Hematopoietic multipotent progenitor cell treated with erythropoietin and hydrocortisone succinate and interleukin-3 and kit ligand, for 4 days (in vitro differentiated cells): Measurements from ENCODE around the gene SENP7.
A peak's percentile ranks its signal among the peaks of the same experiment; 100 is the strongest.

Experiments
- DNase-seq: peaks from one replicate; pipeline ENCODE4 v3.0.0-alpha.2; 2015

The SENP7 gene

DNA sequence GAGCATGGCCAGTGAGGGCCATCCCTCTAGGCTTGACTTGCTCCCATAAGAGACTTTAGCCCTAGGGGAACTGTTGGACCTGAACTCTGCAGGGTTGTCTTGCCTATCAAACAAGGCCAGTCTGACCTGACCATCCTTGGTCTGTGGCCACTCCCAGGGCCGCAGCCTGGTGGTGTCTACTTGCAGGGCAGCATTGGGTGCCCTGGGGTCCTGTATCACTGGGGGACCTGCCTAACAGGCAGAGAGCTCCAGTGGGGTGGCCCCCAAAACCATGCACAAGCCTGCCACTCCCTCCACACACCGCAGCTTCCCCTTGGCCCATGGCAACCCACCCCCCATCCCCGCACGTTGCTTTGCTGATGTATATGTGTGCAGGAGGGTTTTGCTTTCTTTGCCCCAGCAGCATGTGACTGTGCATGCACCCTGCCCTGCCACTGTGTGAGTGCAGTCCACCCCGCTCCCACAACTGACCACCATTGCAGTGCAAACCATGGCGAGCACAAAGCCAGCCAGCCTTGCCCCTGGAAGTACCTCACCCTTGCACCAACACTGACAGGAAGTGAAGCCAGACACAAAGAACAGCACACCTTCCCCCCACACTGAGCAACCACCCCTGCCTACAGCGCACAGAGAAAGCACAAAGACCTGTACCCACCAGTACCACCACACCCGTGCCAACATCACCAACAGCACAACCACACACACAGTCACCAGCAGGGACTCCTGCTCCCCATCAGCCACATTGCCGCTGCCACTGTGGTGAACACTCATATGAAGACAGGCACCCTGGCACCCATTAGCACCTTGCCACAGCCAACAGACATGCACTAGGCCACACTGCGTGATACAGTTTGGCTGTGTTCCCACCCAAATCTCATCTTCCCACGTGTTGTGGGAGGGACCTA is 88.8 kb downstream of the SENP7 start:
- DNase-seq = no peak

DNA sequence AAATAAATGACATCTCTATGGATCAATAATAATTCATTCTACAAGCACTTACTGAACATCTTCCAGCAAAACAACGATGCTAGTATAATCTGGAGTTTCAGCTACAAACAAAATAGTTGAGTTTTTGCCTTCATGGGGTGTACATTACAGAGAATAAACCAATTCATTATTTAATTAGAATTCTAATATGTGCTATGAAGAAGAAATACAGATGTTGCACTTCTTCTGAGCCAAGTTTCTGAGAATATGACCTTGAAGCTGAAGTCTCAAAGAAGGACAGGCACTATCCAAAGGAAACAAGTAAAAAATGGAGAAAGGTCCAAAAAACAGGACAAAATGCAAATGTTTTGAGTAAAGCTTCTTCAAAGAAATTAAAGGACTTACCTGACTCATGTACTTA is 94.2 kb downstream of the SENP7 start:
- DNase-seq = no peak

DNA sequence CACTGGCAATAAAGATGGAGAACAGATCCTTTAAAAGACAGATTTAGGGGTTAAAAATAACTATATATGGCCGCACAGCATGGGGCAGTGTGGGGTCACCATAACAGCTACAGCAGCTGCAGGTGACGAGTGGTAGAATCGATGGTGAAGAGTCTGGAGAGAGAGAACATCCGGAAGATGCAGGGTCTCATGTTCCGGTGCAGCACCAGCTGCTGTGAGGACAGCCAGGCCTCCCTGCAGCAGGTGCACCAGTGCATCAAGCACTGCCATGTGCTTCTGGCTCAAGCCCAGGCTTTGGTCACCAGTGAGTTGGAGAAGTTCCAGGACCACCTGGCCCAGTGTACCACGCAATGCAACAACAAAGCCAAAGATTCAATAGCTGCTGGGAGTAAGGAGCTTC is 98.9 kb downstream of the SENP7 start:
- no peak for DNase-seq

DNA sequence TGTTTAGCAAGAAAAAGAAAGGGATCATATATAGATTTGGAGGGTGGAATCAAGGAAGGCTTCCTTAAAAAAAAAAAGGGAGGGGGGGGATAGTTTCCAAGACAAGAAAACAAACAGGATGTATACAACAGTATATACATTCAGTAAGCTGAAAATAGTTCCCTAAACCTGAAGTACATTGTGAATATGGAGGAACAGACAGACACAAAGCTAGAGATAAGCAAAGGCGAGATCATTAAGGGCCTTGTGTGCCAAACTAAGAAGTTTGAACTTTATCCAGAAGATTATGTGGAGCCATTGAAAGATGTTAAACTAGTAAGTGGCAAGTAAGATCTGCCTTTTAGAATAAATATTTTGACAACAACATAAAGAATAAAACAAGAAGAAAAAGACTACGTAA is 99.4 kb downstream of the SENP7 start:
- peak; percentile 7 for DNase-seq

DNA sequence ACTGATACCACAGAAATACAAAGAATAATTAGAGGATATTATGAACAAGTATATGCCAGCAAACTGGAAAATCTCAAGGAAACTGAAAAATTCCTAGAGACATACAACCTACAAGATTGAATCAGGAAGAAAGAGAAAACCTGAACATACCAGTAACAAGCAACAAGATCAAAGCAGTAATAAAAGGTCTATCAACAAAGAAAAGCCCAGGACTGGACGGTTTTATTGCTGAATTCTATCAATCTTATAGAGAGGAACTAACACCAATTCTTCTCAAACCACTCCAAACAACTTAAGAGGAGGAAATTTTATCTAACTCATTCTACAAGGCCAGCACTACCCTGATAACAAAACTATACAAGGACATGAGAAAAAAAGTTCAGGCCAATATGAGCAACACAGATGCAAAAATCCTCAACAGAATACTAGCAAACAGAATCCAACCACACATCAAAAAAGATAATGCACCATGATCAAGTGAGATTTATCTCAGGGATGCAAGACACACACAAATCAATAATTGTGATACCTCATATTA is 121.5 kb downstream of the SENP7 start:
- DNase-seq = peak; percentile 52

DNA sequence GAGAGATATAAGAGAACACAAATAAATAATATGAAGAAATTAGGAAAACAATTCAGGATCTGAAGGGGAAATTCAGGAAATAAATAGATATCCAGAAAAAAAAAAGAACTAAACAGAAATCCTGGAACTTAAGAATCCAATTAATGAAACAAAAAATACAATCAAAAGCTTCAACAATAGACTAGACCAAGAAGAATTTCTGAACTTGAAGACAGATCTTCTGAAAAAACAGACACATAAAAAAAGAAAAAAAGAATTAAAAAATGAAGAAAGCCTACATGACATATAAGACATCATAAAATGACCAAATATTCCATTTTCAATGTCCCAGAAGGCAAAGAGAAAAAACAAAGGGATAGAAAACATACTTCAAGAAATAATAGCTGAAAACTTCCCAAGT is 124.3 kb downstream of the SENP7 start:
- DNase-seq = no peak

DNA sequence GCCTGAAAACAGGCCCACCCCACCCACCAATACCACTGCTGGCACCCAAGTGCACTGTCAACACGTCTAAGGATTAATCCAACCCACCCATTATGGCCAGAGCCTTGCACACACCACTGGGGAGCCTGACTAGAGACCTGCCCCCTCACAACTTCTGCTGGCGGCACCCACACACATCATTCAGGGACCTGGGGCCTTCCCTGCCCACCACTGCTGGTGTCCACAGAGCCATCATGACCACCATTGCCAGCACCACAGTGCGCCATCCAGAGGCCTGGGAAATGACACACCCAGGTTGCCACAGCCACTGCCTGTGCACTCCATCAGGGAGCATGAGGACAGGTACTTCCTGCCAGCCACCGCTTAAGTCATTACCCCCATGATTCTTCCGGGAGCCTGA is 125.7 kb downstream of the SENP7 start:
- no peak for DNase-seq

DNA sequence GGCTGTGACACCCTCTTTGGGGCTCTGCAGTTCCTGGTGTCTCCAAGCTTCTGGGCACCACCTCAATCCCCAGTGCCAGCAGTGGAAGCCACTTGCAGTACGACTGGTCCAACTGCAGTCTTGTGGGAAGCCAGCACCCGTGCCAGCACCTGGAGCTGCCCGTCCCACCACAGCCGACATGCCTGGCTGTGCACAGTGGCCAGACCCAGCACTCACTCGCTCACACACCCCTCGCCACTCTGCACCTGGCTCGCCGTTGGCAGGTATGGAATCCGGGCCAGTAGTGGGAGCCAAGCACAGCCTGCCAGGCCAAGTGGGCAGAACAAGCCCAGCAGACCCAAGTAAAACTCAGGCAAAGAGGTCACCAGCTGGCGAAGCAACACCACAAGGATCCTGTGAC is 128.6 kb downstream of the SENP7 start:
- no peak for DNase-seq

DNA sequence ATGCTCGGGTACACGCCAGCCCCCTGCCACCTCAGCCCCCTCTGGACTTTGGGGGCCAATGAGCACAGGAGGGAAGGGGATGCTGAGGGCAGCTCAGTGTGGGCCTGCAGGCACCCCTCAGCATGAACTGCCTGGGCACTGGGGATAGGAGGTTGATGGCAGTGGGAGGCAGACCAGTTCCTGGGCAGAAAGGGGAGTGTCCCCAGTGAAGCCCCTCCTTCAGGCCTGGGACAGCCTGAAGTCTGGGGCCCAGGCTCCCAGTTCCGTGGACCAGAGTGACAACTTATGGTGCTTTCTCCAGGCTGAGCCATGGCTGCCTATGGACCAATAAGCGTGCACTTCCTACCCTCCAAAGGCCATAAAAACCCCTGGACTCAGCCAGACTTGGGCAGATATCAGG is 129.4 kb downstream of the SENP7 start:
- DNase-seq = no peak

DNA sequence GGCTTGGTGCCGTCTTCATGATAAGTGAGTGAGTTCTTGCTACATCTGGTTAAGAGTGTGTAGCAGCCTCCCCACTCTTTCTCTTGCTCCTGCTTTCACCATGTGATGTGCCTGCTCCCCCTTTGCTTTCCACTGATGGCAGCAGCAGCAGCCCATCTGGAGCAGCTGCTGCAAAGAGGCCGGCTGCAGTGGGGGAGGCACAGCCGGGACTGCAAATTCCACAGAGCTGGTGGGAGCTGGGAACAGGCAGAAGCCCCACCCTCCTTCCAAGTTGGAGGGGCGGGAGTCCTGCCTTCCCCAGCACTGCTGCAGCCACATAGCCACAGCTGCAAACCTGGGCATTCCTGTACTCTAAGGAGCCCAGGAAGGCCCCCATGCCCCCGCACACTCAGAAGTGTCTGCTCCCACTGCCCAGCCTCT is 129.8 kb downstream of the SENP7 start:
- DNase-seq = no peak

DNA sequence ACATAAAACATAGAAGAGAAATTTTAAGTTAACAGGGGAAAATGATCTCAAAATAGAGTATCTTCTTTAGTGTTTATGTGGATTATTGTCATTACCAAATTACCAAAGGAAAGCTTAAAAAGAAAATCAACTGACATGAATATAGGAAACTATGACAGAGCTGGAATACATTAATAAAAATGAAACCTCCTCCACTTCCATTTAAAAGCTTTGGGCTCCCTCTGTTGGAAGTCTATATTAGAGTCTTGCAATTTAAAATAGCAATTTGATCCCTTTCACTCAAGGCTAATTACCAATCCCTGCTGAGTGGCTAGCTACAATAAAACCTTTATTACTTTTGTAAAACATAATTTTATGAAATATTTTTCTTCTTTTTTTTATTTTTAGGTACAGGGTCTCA is 131.2 kb downstream of the SENP7 start:
- DNase-seq = peak; percentile 82

DNA sequence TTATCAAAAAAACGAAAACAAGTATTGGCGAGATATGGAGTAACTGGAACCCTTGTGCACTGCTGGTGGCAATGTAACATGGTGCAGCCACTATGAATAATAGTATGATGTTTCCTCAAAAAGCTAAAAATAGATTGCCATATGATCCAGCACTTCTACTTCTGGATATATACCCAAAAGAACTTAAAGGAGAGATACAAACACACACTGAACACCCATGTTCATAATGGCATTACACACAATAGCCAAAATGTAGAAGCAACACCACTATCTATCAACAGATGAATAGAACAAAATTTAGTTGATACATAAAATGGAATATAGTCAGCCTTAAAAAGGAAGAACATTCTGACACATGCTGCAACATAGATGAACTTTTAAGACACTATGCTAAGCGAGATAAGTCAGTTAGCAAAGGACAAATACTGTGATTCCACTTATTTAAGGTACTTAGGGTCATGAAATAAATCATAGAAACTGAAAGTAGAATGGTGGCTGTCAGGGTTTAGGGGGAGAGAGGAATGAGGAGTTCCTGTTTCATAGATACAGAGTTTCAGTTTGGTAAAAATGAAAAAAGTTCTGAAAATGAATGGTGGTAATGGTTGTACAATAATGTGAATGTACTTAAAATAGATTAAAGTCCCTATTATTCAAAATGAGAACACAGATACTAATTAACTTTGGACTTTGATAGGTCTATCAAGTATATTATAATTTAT is 133.2 kb downstream of the SENP7 start:
- peak; percentile 41 for DNase-seq

DNA sequence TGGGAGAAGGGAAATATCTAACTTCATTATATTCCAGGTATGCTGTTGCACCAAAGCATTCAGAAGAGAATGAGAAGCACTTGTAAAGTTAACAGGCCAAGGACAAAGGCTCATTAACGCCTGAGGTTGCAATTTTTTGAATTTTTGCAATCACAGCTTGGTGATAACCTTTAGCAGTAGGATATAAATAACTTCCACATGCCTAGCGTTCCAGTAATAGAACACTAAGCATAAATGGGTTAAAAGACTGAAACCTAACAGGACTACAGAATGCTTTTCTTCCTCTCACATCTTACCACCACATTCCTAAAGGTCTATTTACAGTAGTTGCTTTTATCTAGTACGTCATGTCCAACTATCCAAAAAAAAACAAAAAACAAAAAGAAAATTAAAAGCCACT is 135.2 kb downstream of the SENP7 start:
- DNase-seq = no peak

DNA sequence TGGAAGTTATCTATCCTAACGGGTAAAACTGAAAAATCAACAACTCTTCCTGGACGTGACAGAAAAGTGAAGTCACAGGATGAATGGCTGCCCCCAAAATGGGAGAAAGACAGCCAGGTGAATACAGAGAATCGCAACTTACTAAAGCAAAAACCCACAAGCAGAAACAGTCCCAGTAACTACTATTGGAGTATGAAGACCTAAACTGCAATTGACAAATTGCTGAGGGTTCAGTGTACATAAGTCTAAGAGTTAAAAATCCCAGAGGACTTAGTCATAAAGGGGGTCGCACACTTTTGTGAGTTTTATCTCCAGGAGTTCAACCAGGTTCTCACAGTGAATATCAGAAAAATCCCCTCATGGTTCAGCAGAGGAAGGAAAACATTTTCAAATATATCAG is 135.8 kb downstream of the SENP7 start:
- no peak for DNase-seq

DNA sequence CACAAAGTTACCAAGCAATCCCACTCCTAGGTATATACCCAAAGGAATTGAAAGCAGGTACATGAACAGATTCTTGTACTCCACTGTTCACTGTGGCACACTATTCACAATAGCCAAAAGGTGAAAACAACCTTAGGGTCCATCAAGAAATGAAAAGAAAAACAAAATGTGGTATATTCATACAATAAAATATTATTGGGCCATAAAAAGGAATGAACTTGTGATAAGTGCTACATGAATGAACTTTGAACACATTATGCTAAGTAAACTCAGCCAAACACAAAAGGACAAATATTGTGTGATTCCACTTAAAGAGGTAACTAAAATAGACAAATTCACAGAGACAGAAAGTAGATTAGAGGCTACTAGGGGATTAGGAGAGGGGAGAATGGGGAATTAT is 137.4 kb downstream of the SENP7 start:
- DNase-seq = no peak

DNA sequence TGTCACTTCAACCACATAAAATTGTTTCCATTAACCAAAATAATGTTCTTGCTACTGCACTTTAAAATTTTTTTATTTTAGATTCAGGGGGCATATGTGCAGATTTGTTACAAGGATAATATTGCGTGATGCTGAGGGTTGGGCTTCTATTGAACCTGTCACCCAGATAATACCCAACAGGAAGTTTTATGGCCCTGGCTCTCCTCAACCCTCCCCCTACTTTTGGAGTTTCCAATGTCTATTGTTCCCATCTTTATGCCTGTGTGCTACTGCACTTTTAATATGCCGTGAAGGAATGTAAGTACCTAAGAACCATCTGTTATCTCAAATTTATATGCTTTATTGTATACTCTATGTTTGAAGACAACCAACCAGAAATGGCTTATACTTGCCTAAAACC is 150.6 kb downstream of the SENP7 start:
- no peak for DNase-seq

DNA sequence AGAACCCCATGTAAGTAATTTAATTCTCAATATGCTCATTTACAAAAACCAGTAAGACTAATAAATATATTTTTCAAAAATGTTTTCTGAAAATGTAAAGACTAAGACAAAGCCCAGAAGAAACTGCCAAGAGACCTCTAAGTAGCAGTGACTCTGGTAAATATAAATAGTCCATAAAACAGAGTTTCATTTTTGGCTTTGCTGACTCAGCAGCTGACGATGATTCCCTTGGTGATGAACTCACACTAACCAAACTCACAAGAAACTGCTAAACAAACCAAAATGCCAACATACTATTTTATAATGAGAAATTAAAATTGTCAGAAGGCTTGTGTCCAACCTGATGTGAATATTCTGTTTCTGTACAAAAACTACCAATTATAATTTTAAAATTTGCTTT is 161.2 kb downstream of the SENP7 start:
- DNase-seq = no peak

DNA sequence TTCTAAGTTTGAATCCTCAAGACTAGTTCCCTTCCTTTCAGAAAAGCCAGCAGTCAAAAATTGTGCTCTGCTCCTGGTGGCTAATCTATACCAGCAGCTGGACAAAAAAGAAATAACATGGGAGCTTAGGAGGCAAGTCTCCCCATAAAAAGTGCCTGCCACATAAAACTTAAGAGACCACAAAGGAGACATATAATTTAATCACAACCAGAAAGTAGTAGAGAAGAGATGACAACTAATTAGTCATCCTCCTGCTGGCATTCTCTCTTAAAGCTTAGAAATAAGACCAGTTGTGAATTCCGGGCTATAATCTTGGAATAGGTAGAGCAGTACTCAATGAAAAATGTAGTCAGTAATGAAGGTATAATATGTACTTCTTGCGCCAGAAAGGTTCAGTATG is 172.4 kb downstream of the SENP7 start:
- DNase-seq = no peak

DNA sequence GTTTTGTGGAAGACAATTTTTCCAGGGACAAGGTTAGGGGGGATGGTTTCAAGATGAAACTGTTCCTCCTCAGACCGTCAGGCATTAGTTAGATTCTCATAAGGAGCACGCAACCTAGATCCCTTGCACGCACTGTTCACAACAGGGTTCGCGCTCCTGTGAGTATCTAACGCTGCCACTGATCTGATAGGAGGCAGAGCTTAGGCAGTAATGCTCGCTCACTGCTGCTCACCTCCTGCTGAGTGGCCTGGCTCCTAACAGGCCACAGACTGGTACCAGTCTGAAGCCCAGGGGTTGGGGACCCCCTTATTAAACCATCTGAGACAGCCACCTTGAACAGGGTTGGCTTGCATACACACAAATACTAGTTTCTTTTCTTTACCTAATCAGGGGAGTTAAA is 179.1 kb downstream of the SENP7 start:
- DNase-seq = no peak

DNA sequence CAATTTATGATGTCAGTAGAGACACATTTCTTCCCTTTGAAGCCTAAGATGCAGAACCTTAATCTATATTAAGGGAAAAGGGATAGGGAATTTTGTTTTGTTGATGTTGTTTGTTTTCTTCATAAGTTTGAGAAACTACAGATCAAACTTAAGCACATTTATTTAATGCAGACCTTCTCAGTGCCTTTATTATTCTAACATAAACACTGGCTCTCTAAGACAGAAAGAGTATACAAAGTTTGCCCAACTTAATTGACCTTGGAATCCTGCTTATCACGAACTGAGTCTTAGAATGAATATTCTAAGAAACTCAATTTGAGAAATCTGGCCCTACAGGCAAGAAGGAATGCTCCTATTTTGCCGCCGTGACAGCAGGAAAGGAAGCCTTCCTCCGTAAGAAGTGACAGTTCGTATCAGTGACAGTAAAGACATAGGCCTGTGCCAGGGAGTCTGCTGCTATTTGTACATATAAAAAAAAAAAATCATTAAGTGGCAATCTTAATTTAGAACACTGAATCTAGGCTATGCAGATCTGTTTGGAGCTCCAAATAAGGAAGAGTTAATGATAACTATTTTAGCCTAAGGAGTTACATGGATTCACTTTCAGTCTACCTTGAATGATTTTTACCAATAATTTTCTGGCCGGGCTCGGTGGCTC is 183.9 kb downstream of the SENP7 start:
- no peak for DNase-seq

DNA sequence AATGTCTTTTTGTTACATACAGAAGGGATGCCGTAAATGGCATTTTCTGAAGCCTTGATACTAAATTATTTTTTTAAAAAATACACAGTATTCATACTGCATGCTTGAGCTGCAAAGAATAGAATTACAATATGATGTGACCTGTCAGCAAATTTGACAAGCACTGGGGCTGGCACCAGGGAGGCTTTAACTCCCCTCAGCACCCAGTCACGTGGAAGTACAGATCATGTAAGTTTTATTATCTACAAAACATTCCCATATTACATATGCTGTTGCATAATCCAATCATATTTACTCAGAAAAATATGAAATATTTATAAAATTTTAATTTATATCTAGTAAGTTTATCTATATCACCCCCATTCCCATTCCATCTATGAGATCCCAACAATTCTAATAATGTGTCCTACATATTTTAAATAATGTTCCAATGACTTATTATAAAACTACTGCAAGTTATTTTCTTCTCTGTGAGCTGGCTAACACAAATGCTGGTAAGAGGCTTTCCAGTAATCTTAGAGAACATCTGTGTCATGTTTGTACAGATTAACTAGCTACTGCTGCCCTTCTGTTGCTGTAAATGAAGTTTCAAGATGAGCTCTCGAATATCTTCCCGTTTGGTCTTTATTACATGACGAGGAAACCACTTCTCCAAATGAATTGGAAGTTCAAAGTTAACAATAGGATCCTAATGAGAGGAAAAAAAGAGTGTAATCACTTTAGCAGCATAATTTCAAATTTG is 187.4 kb downstream of the SENP7 start:
- peak; percentile 82 for DNase-seq

DNA sequence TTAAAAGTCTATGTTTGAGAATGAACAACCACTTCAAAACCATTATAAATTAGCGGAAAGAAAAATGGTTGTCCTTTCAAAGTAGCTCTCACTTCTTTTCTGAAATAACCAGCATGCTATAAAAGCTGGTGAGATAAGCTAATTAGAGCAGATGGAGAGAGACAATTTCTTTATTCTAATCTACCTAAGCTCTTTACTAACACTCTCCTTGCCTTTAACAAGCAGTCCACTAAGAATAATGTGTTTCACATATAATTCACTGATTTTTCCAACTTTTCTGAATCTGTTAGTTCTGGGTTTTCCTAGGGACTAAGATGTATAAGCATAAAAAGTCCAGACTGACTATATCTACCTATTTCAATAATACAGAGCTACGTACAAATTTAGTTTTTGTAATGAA is 192.5 kb downstream of the SENP7 start, which contains the start of gene IMPG2:
IMPG2 (minus strand) TSS at position 101 of the 400 bp plus-strand sequence. CDS start 203 bp downstream, outside the sequence.
- no peak for DNase-seq

DNA sequence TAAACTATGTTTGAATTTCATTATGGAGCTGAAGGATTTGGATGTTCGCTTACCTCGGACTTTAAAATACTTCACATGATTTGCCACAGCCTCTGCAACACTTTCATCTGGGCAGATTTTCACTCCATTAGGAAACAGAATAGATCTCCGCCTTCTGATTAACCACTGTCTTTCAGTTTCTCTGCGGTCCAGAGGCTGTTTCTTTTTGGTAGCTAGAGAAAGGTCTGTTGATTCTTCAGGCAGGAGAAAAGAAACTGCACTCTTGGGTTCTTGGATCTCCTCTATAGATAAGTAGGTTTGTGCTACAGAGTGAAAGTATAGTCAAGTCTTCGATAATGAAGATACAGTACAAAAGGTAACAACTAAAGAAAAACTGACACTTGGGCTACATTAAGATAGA is 193.5 kb downstream of the SENP7 start:
- DNase-seq = no peak
